IMR-90 (cell line): ENCODE measurements around the gene CALN1. TPM values are rescaled to one million over a fixed set of nuclear protein-coding genes. Genes with fewer than 3 reads are reported as not detected.

ENCODE experiments used
- ATAC-seq: fragments of 200-7000 bp; cut with Tn5 transposase; 2 replicates; pipeline ENCODE4 v1.9.1; 2020; ENCODE audit warnings: low read depth, mild to moderate bottlenecking, moderate library complexity
- BruUV-seq: library from RNA; stranded (reverse); fragments of 400-500 nt; replicated peaks from 2 replicates; lab custom pipeline; 2021; lab: Mats Ljungman, UMichigan
- CTCF ChIA-PET: fragments of 300-600 bp; formaldehyde crosslinking; extraction: SDS; loops from one replicate; lab custom pipeline; 2021; ENCODE audit warnings: antibody characterized with exemption; lab: Yijun Ruan, JAX
- POLR2A ChIA-PET: fragments of 300-600 bp; sonication (Branson Sonifier 250); formaldehyde crosslinking; loops from one replicate; lab custom pipeline; 2022; ENCODE audit warnings: antibody characterized with exemption; ENCODE audit not compliant: unreplicated experiment; lab: Charles Lee
- DNase-seq: peaks from one replicate; pipeline ENCODE4 v3.0.0; 2013
- H2AFZ ChIP-seq: replicated peaks from 2 replicates; pipeline ENCODE3; 2013; ENCODE audit warnings: low read length, mild to moderate bottlenecking; ENCODE audit not compliant: poor library complexity
- H2AK5ac ChIP-seq: 2 replicates; pipeline ENCODE4 v1.6.1; 2013; ENCODE audit warnings: low read depth, low read length, inconsistent platforms
- H2AK9ac ChIP-seq: replicated peaks from 2 replicates; pipeline ENCODE3; 2013; ENCODE audit warnings: mild to moderate bottlenecking, low read depth, low read length, moderate library complexity; ENCODE audit not compliant: poor library complexity
- H2BK120ac ChIP-seq: 2 replicates; pipeline ENCODE4 v1.6.1; 2013; ENCODE audit warnings: low read depth, low read length, inconsistent platforms
- H2BK15ac ChIP-seq: 3 replicates; pipeline ENCODE4 v1.6.1; 2013; ENCODE audit warnings: low read depth, low read length, inconsistent platforms
- H2BK20ac ChIP-seq: 2 replicates; pipeline ENCODE4 v1.6.1; 2013; ENCODE audit warnings: low read depth, mild to moderate bottlenecking, inconsistent platforms, low read length, moderate library complexity
- H2BK5ac ChIP-seq: 2 replicates; pipeline ENCODE4 v1.6.1; 2013; ENCODE audit warnings: mild to moderate bottlenecking, low read depth, low read length, inconsistent platforms; ENCODE audit not compliant: poor library complexity, severe bottlenecking
- H3K14ac ChIP-seq: replicated peaks from 2 replicates; pipeline ENCODE4 v1.6.1; 2013; ENCODE audit warnings: low read depth, low read length, inconsistent platforms
- H3K18ac ChIP-seq: 2 replicates; pipeline ENCODE4 v1.6.1; 2013; ENCODE audit warnings: low read depth, low read length, control low read depth
- H3K23ac ChIP-seq: 2 replicates; pipeline ENCODE4 v1.6.1; 2013; ENCODE audit warnings: low read depth, low read length, inconsistent platforms
- H3K27ac ChIP-seq: 2 replicates; pipeline ENCODE4 v1.5.1; 2013; ENCODE audit warnings: mild to moderate bottlenecking, control low read depth, low read length; ENCODE audit not compliant: insufficient read depth
- H3K27me3 ChIP-seq: 2 replicates; pipeline ENCODE4 v1.6.1; 2013; ENCODE audit warnings: low read length; ENCODE audit not compliant: control insufficient read depth, insufficient read depth
- H3K36me3 ChIP-seq: 2 replicates; pipeline ENCODE4 v1.6.1; 2013; ENCODE audit warnings: low read length, mixed read lengths; ENCODE audit not compliant: control insufficient read depth, insufficient read depth
- H3K4ac ChIP-seq: 2 replicates; pipeline ENCODE4 v1.6.1; 2013; ENCODE audit warnings: low read depth, low read length, inconsistent platforms
- H3K4me1 ChIP-seq: 2 replicates; pipeline ENCODE4 v1.6.1; 2013; ENCODE audit warnings: low read length, mixed read lengths; ENCODE audit not compliant: control insufficient read depth, insufficient read depth
- H3K4me2 ChIP-seq: 2 replicates; pipeline ENCODE4 v1.6.1; 2013; ENCODE audit warnings: low read depth, mild to moderate bottlenecking, control low read depth, low read length, moderate library complexity
- H3K4me3 ChIP-seq: 2 replicates; pipeline ENCODE4 v1.5.1; 2013; ENCODE audit warnings: low read depth, mild to moderate bottlenecking, control low read depth, low read length, moderate library complexity; ENCODE audit not compliant: insufficient read depth
- H3K56ac ChIP-seq: 2 replicates; pipeline ENCODE4 v1.6.1; 2013; ENCODE audit warnings: low read length, inconsistent platforms; ENCODE audit not compliant: insufficient read depth; ENCODE audit errors: extremely low read depth
- H3K79me1 ChIP-seq, 2 experiments: 2 replicates each; pipeline ENCODE4 v1.6.1; 2013; ENCODE audit warnings: low read length in 2 of 2, inconsistent platforms in 1 of 2, low read depth in 1 of 2
- H3K9ac ChIP-seq: 2 replicates; pipeline ENCODE4 v1.6.1; 2013; ENCODE audit warnings: low read depth, low read length, control low read depth
- H3K9me1 ChIP-seq: 2 replicates; pipeline ENCODE4 v1.6.1; 2013; ENCODE audit warnings: low read length, inconsistent platforms; ENCODE audit not compliant: insufficient read depth
- H3K9me3 ChIP-seq: 2 replicates; pipeline ENCODE4 v1.6.1; 2013; ENCODE audit warnings: low read length; ENCODE audit not compliant: control insufficient read depth, insufficient read depth
- H4K20me1 ChIP-seq: 2 replicates; pipeline ENCODE4 v1.6.1; 2013; ENCODE audit warnings: low read length, inconsistent platforms; ENCODE audit not compliant: insufficient read depth
- H4K5ac ChIP-seq: 2 replicates; pipeline ENCODE4 v1.6.1; 2013; ENCODE audit warnings: mild to moderate bottlenecking, low read depth, low read length, control low read depth
- H4K8ac ChIP-seq, 2 experiments: 2 replicates each; pipeline ENCODE4 v1.6.1; 2013; ENCODE audit warnings: low read depth in 2 of 2, low read length in 2 of 2, control low read depth in 1 of 2, inconsistent platforms in 1 of 2
- H4K91ac ChIP-seq: 2 replicates; pipeline ENCODE4 v1.6.1; 2013; ENCODE audit warnings: low read depth, low read length, inconsistent platforms; ENCODE audit not compliant: insufficient read depth
- BHLHE40 ChIP-seq: fragments of 150-350 bp; IDR thresholded peaks from 2 replicates; pipeline ENCODE4 v1.6.1; 2016; ENCODE audit warnings: mild to moderate bottlenecking, low read depth, low read length
- CEBPB ChIP-seq: IDR thresholded peaks from 2 replicates; pipeline ENCODE4 v1.6.1; 2012; ENCODE audit warnings: low read depth, low read length, improper control_type of control experiment
- CHD1 ChIP-seq: IDR thresholded peaks from 2 replicates; pipeline ENCODE4 v1.6.1; 2012; ENCODE audit warnings: low read depth, low read length, improper control_type of control experiment
- FOS ChIP-seq: fragments of 150-350 bp; IDR thresholded peaks from 2 replicates; pipeline ENCODE4 v1.6.1; 2016; ENCODE audit warnings: low read depth, low read length
- MAFK ChIP-seq: IDR thresholded peaks from 2 replicates; pipeline ENCODE4 v1.6.1; 2012; ENCODE audit warnings: low read depth, low read length, improper control_type of control experiment
- MAZ ChIP-seq: IDR thresholded peaks from 2 replicates; pipeline ENCODE4 v1.6.1; 2012; ENCODE audit warnings: low read depth, mild to moderate bottlenecking, low read length, improper control_type of control experiment, moderate library complexity, borderline replicate concordance
- MXI1 ChIP-seq: IDR thresholded peaks from 2 replicates; pipeline ENCODE4 v1.6.1; 2012; ENCODE audit warnings: low read depth, mild to moderate bottlenecking, low read length, moderate library complexity, borderline replicate concordance
- NFE2L2 ChIP-seq: fragments of 150-350 bp; IDR thresholded peaks from 2 replicates; pipeline ENCODE4 v1.6.1; 2016; ENCODE audit warnings: low read depth, mild to moderate bottlenecking, low read length
- POLR2A ChIP-seq: IDR thresholded peaks from 2 replicates; pipeline ENCODE4 v1.6.1; 2012; ENCODE audit warnings: mild to moderate bottlenecking, low read depth, low read length
- RAD21 ChIP-seq: IDR thresholded peaks from 2 replicates; pipeline ENCODE4 v1.6.1; 2012; ENCODE audit warnings: low read length, improper control_type of control experiment
- RCOR1 ChIP-seq: IDR thresholded peaks from 2 replicates; pipeline ENCODE4 v1.6.1; 2012; ENCODE audit warnings: mild to moderate bottlenecking, low read length, improper control_type of control experiment; ENCODE audit not compliant: insufficient replicate concordance
- RFX5 ChIP-seq: IDR thresholded peaks from 2 replicates; pipeline ENCODE4 v1.8.0; 2012; ENCODE audit warnings: low read depth, mild to moderate bottlenecking, low read length, moderate library complexity
- SMC3 ChIP-seq: fragments of 150-350 bp; IDR thresholded peaks from 2 replicates; pipeline ENCODE4 v1.6.1; 2016; ENCODE audit warnings: low read depth, mild to moderate bottlenecking, antibody characterized with exemption, low read length, moderate library complexity
- WGBS, 2 experiments: methylation state at CpG; one replicate each; pipeline versions ENCODE4 v1.1.5 to v1.1.7; 2013; ENCODE audit warnings: missing lambda C conversion rate in 2 of 2; ENCODE audit not compliant: insufficient read length in 1 of 2; ENCODE audit errors: extremely low coverage in 2 of 2; 5-methylcytosine and 5-hydroxymethylcytosine counted together
- dilution Hi-C: fragments of 300-500 bp; cut with HindIII; formaldehyde crosslinking; loops from one replicate; pipeline ENCODE4 v1.14.3; 2018; ENCODE audit warnings: low sequenced_read_pairs; ENCODE audit not compliant: unreplicated experiment
- in situ Hi-C: fragments of 300-500 bp; cut with MboI; formaldehyde crosslinking; loops from 3 replicates; pipeline ENCODE4 v1.14.3; 2019; ENCODE audit warnings: low sequenced_read_pairs, inconsistent platforms, mixed read lengths
- intact Hi-C: fragments of 100-400 bp; cut with micrococcal nuclease; formaldehyde crosslinking; loops from 2 replicates; pipeline ENCODE4 v1.10.0; 2022
- polyA plus RNA-seq, 3 experiments: library from polyadenylated mRNA; depleted of rRNA; stranded (reverse); fragments of >200 nt; gene quantifications; 2 replicates each; pipeline ENCODE4 v1.2.3, GENCODE V29; 2012; ENCODE audit warnings: low replicate concordance in 1 of 3
- total RNA-seq: library from RNA; depleted of rRNA; stranded (reverse); fragments of >200 nt; gene quantifications from 2 replicates; pipeline ENCODE4 v1.2.3, GENCODE V29; 2012
- TF ChIP-seq, protein P1 (sequence below): fragments of 150-350 bp; IDR thresholded peaks from 2 replicates; pipeline ENCODE4 v1.6.1; 2016; ENCODE audit warnings: low read depth, mild to moderate bottlenecking, low read length, moderate library complexity, borderline replicate concordance
- TF ChIP-seq, protein P2 (sequence below): fragments of 150-350 bp; IDR thresholded peaks from 2 replicates; pipeline ENCODE4 v1.6.1; 2017; ENCODE audit warnings: mild to moderate bottlenecking, antibody characterized with exemption, low read length, low read depth
- TF ChIP-seq, protein P3 (sequence below): conservative IDR thresholded peaks from 2 replicates; pipeline ENCODE4 v1.5.1; 2012; ENCODE audit warnings: mild to moderate bottlenecking, low read depth, low read length, improper control_type of control experiment

The CALN1 gene
- total and polyA plus RNA-seq, 2 of the 4 experiments (the other 2 are of a cell fraction), result not detected

DNA sequence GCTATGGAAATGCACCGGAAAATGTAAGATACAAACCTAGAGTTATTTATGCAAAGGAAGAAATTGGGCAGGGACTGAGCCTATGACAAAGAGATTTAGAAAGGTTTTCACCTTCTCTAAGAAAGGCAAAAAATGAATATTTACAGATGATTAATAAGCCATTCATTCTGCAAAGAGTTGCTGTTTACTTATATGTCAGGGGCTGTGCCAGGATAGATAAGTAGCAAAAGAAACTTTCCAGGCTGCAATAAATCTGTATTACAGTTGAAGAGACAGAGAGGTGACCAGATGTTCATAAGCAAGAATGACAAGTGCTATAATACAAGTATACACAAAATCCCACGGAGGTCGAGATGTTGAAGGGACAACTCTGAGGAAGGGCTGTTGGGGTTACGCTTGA, 299.6 kb downstream of the CALN1 start:
- BruUV-seq, result no TSS peak
- Histone ChIP-seq H4K5ac (no peak overlapping the region), H3K27me3 (no peaks in the 10 kb centered on the region), H2AFZ (no peak overlapping the region), H3K14ac (no peak overlapping the region), H3K9me3 (peaks cover 27% of the 10 kb centered on the region), H3K4me1 (no peaks in the 10 kb centered on the region), H3K18ac (no peak overlapping the region), H2BK20ac (no peak overlapping the region), H2AK9ac (no peak overlapping the region), H2BK5ac (no peak overlapping the region), H4K8ac (no peak overlapping the region), H2BK120ac (no peak overlapping the region), H3K56ac (no peak overlapping the region), H3K36me3 (no peaks in the 10 kb centered on the region), H3K9ac (no peak overlapping the region), H3K79me1 (no peaks in the 10 kb centered on the region), H2AK5ac (no peak overlapping the region), H3K23ac (no peak overlapping the region), H3K4me2 (no peak overlapping the region), H2BK15ac (no peak overlapping the region), H4K20me1 (no peaks in the 10 kb centered on the region), H3K27ac (no peak overlapping the region), H4K91ac (no peak overlapping the region), H3K4me3 (no peak overlapping the region), H3K4ac (no peak overlapping the region), H3K9me1 (no peaks in the 10 kb centered on the region)
- in situ Hi-C loops, result no loop called here
- dilution Hi-C loops, result no loop called here
- no peak for DNase-seq
- TF ChIP-seq RFX5, result no peak
- no peak for TF ChIP-seq SMC3
- TF ChIP-seq RCOR1, result no peak
- no peak for TF ChIP-seq BHLHE40
- TF ChIP-seq MAZ, result no peak
- no peak for TF ChIP-seq CHD1
- TF ChIP-seq, protein P1, sequence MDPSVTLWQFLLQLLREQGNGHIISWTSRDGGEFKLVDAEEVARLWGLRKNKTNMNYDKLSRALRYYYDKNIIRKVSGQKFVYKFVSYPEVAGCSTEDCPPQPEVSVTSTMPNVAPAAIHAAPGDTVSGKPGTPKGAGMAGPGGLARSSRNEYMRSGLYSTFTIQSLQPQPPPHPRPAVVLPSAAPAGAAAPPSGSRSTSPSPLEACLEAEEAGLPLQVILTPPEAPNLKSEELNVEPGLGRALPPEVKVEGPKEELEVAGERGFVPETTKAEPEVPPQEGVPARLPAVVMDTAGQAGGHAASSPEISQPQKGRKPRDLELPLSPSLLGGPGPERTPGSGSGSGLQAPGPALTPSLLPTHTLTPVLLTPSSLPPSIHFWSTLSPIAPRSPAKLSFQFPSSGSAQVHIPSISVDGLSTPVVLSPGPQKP, result no peak
- no peak for TF ChIP-seq RAD21
- TF ChIP-seq FOS, result no peak
- TF ChIP-seq, protein P2, sequence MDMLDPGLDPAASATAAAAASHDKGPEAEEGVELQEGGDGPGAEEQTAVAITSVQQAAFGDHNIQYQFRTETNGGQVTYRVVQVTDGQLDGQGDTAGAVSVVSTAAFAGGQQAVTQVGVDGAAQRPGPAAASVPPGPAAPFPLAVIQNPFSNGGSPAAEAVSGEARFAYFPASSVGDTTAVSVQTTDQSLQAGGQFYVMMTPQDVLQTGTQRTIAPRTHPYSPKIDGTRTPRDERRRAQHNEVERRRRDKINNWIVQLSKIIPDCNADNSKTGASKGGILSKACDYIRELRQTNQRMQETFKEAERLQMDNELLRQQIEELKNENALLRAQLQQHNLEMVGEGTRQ, result no peak
- TF ChIP-seq POLR2A, result no peak
- TF ChIP-seq, protein P3, sequence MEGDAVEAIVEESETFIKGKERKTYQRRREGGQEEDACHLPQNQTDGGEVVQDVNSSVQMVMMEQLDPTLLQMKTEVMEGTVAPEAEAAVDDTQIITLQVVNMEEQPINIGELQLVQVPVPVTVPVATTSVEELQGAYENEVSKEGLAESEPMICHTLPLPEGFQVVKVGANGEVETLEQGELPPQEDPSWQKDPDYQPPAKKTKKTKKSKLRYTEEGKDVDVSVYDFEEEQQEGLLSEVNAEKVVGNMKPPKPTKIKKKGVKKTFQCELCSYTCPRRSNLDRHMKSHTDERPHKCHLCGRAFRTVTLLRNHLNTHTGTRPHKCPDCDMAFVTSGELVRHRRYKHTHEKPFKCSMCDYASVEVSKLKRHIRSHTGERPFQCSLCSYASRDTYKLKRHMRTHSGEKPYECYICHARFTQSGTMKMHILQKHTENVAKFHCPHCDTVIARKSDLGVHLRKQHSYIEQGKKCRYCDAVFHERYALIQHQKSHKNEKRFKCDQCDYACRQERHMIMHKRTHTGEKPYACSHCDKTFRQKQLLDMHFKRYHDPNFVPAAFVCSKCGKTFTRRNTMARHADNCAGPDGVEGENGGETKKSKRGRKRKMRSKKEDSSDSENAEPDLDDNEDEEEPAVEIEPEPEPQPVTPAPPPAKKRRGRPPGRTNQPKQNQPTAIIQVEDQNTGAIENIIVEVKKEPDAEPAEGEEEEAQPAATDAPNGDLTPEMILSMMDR, result no peak
- TF ChIP-seq NFE2L2, result no peak
- no peak for TF ChIP-seq CEBPB
- TF ChIP-seq MAFK, result no peak
- no peak for TF ChIP-seq MXI1
- ATAC-seq, result no peak
- ChIA-PET CTCF (no interaction called here), POLR2A (no interaction called here)
- WGBS, 2 experiments, result 0% methylated on average over 1 of the region's 4 CpGs; no CpG with 5 or more reads in 1 of the 2 experiments
- intact Hi-C loops, result no loop called here
